Endothelial cell of umbilical vein (primary cell): ENCODE data around the gene KCNG2. TPM values are rescaled to one million over a fixed set of nuclear protein-coding genes. Genes with fewer than 3 reads are reported as not detected.

Source experiments
- BruUV-seq: library from RNA; stranded (reverse); fragments of 400-500 nt; replicated peaks from 2 replicates; lab custom pipeline; 2021; lab: Mats Ljungman, UMichigan
- CTCF ChIA-PET: fragments of 300-600, 350-600 bp; sonication (Branson Sonifier 250); formaldehyde crosslinking; loops from one replicate; lab custom pipeline; 2021; ENCODE audit warnings: antibody characterized with exemption, inconsistent platforms; lab: Charles Lee
- POLR2A ChIA-PET: fragments of 300-600, 350-600 bp; sonication (Branson Sonifier 250); formaldehyde crosslinking; loops from one replicate; lab custom pipeline; 2021; ENCODE audit warnings: antibody characterized with exemption, inconsistent platforms; lab: Charles Lee
- DNase-seq: peaks from one replicate; pipeline ENCODE4 v3.0.0-alpha.2; 2011; ENCODE audit warnings: low read depth, low spot score
- FAIRE-seq: peaks from 2 replicates; lab custom pipeline; 2011; peaks lifted over from hg19 to GRCh38; lab: Jason Lieb, UNC
- H2AFZ ChIP-seq: 2 replicates; pipeline ENCODE4 v1.6.0; 2012; ENCODE audit warnings: low read depth, low read length, control low read depth, inconsistent platforms
- H3K27ac ChIP-seq: 2 replicates; pipeline ENCODE4 v1.5.1; 2011; ENCODE audit warnings: low read depth, mild to moderate bottlenecking, control low read depth, low read length, moderate library complexity; ENCODE audit not compliant: insufficient read depth
- H3K27me3 ChIP-seq, 2 experiments: 2 replicates each; pipeline versions ENCODE4 v1.6.0 to v1.6.1; 2011; ENCODE audit warnings: low read length in 2 of 2, mixed read lengths in 1 of 2; ENCODE audit not compliant: control insufficient read depth in 2 of 2, insufficient read depth in 2 of 2
- H3K36me3 ChIP-seq, 2 experiments: 2 replicates in 1 of 2; 3 replicates in 1 of 2; pipeline ENCODE4 v1.5.1; 2011; ENCODE audit warnings: low read length in 2 of 2, mild to moderate bottlenecking in 1 of 2, moderate library complexity in 1 of 2; ENCODE audit not compliant: control insufficient read depth in 2 of 2, insufficient read depth in 2 of 2; ENCODE audit errors: extremely low read depth in 1 of 2
- H3K4me1 ChIP-seq: 3 replicates; pipeline ENCODE4 v1.5.1; 2011; ENCODE audit warnings: mild to moderate bottlenecking, low read length; ENCODE audit not compliant: control insufficient read depth, insufficient read depth; ENCODE audit errors: extremely low read depth
- H3K4me2 ChIP-seq: 2 replicates; pipeline ENCODE4 v1.6.1; 2011; ENCODE audit warnings: low read length, control low read depth, mixed read lengths; ENCODE audit not compliant: insufficient read depth
- H3K4me3 ChIP-seq, 3 experiments: fragments of 200-600 bp in 1 of 3; sonication (generic), shearing (Covaris generic) in 1 of 3; replicated peaks in 1 of 3; 2 replicates each; pipeline ENCODE4 v1.5.1; 2011 to 2016; ENCODE audit warnings: control low read depth in 3 of 3, low read length in 3 of 3, mild to moderate bottlenecking in 2 of 3, inconsistent platforms in 1 of 3, low read depth in 1 of 3, moderate library complexity in 1 of 3; ENCODE audit not compliant: insufficient read depth in 1 of 3
- H3K79me2 ChIP-seq: 2 replicates; pipeline ENCODE4 v1.6.0; 2012; ENCODE audit warnings: low read length, inconsistent platforms; ENCODE audit not compliant: control insufficient read depth, insufficient read depth
- H3K9ac ChIP-seq: replicated peaks from 2 replicates; pipeline ENCODE3; 2011; ENCODE audit warnings: low read length, control low read depth; ENCODE audit not compliant: insufficient read depth; ENCODE audit errors: extremely low read depth
- H3K9me1 ChIP-seq: replicated peaks from 3 replicates; pipeline ENCODE4 v1.6.0; 2011; ENCODE audit warnings: mild to moderate bottlenecking, low read length; ENCODE audit not compliant: control insufficient read depth, insufficient read depth; ENCODE audit errors: extremely low read depth
- H3K9me3 ChIP-seq: replicated peaks from 2 replicates; pipeline ENCODE4 v1.5.1; 2012; ENCODE audit warnings: low read length, inconsistent platforms; ENCODE audit not compliant: control insufficient read depth, insufficient read depth
- H4K20me1 ChIP-seq: replicated peaks from 2 replicates; pipeline ENCODE3; 2011; ENCODE audit warnings: mild to moderate bottlenecking, low read length; ENCODE audit not compliant: control insufficient read depth, insufficient read depth; ENCODE audit errors: extremely low read depth
- EZH2 ChIP-seq: IDR thresholded peaks from 2 replicates; pipeline ENCODE4 v1.6.1; 2012; ENCODE audit warnings: borderline replicate concordance, low read depth, mild to moderate bottlenecking, moderate library complexity, low read length, inconsistent platforms; ENCODE audit not compliant: severe bottlenecking
- FOS ChIP-seq: IDR thresholded peaks from 2 replicates; pipeline ENCODE4 v1.6.1; 2011; ENCODE audit warnings: mild to moderate bottlenecking, low read length, moderate library complexity, borderline replicate concordance; ENCODE audit not compliant: insufficient read depth
- GATA2 ChIP-seq: IDR thresholded peaks from 2 replicates; pipeline ENCODE4 v1.7.0; 2011; ENCODE audit warnings: low read depth, mild to moderate bottlenecking, moderate library complexity, mixed read lengths, low read length; ENCODE audit not compliant: insufficient read length, insufficient read depth
- JUN ChIP-seq: IDR thresholded peaks from 2 replicates; pipeline ENCODE4 v1.6.1; 2011; ENCODE audit warnings: borderline replicate concordance, low read depth; ENCODE audit not compliant: insufficient read length, insufficient read depth
- MYC ChIP-seq: IDR thresholded peaks from one replicate; pipeline ENCODE4 v1.6.1; 2011; ENCODE audit warnings: mild to moderate bottlenecking, low read depth, low read length
- POLR2A ChIP-seq: IDR thresholded peaks from 2 replicates; pipeline ENCODE4 v1.6.1; 2012; ENCODE audit warnings: low read depth, mild to moderate bottlenecking, control low read depth, low read length
- POLR2AphosphoS5 ChIP-seq: IDR thresholded peaks from 2 replicates; pipeline ENCODE4 v1.6.1; 2012; ENCODE audit warnings: low read depth, mild to moderate bottlenecking, control low read depth, low read length, moderate library complexity; ENCODE audit not compliant: insufficient read depth
- dilution Hi-C: fragments of 300-500 bp; cut with MboI; formaldehyde crosslinking; loops from one replicate; pipeline ENCODE4 v1.15.0; 2019; ENCODE audit warnings: low sequenced_read_pairs; ENCODE audit not compliant: extremely low pct_ligation_motif_present
- intact Hi-C: fragments of 100-400 bp; cut with micrococcal nuclease; formaldehyde crosslinking; loops from one replicate; pipeline ENCODE4 v1.10.0; 2022
- polyA plus RNA-seq, 4 experiments: library from polyadenylated mRNA; depleted of rRNA in 3 of 4; stranded (reverse) in 3 of 4; unstranded in 1 of 4; fragments of >200 nt; gene quantifications; 2 replicates each; pipeline versions ENCODE4 v1.2.1 to v1.2.3, GENCODE V29; 2011 to 2012; ENCODE audit warnings: missing spikeins in 1 of 4
- total RNA-seq: library from RNA; stranded (reverse); gene quantifications from 2 replicates; pipeline ENCODE4 v1.2.3, GENCODE V29; 2021
- TF ChIP-seq, protein P1 (sequence below), 2 donors: IDR thresholded peaks; 1 replicate in 1 of 2; 2 replicates in 1 of 2; pipeline ENCODE4 v1.5.1; 2011; ENCODE audit warnings: low read length in 2 of 2, mild to moderate bottlenecking in 2 of 2, moderate library complexity in 2 of 2, control low read depth in 1 of 2, inconsistent platforms in 1 of 2, low read depth in 1 of 2; ENCODE audit not compliant: insufficient read depth in 1 of 2; ENCODE audit errors: extremely low read depth in 1 of 2
- TF ChIP-seq, protein P2 (sequence below): IDR thresholded peaks from 2 replicates; pipeline ENCODE4 v1.6.1; 2011; ENCODE audit not compliant: insufficient read depth, insufficient read length

Gene KCNG2
- total and polyA plus RNA-seq, 2 donors (not counting 3 experiments of a cell fraction or from before 2014, with no cell fraction given), result not detected

DNA sequence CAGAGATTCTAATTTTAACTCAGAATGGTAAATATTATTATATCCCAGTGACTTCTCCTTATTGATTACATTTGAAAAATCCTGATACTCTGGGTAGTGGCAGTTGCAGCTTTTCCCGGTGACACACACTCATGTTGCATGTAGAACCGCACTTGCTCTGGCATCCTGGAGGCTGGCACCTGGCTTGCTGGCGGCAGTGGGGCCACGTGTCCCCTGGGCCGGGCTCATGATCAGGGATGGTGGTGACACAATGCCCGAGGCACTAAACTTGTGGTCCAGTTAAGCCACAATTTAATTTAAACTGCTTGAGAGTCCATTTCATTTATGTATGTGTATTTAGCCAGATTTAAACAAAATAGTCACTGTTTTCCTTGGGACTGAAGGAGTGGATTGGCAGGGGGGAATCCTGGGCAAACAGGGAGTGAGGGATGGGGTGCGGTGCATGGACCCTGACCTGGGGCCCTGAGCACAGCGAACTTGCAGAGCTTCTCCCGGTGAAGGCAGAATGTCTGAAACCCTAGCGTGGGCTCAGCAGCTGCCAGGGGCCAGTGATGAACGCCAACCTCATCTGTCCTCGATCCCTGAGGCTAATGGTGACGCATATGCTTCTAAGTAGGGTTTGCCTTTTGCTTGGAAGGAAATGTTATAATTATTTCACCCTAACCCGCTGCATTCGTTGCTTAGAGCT is 50.0 kb downstream of the KCNG2 start:
- BruUV-seq, result no TSS peak
- H3K79me2 ChIP-seq, result no peaks in the 10 kb centered on the region
- TF ChIP-seq, protein P1, sequence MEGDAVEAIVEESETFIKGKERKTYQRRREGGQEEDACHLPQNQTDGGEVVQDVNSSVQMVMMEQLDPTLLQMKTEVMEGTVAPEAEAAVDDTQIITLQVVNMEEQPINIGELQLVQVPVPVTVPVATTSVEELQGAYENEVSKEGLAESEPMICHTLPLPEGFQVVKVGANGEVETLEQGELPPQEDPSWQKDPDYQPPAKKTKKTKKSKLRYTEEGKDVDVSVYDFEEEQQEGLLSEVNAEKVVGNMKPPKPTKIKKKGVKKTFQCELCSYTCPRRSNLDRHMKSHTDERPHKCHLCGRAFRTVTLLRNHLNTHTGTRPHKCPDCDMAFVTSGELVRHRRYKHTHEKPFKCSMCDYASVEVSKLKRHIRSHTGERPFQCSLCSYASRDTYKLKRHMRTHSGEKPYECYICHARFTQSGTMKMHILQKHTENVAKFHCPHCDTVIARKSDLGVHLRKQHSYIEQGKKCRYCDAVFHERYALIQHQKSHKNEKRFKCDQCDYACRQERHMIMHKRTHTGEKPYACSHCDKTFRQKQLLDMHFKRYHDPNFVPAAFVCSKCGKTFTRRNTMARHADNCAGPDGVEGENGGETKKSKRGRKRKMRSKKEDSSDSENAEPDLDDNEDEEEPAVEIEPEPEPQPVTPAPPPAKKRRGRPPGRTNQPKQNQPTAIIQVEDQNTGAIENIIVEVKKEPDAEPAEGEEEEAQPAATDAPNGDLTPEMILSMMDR (IDR thresholded peaks at IDR 0.05; ENCODE audit: extremely low read depth in 1 of 2, insufficient read depth in 1 of 2, low read depth in 1 of 2, low read length in 2 of 2), result no peak
- TF ChIP-seq POLR2AphosphoS5, result no peak
- TF ChIP-seq MYC, result no peak
- TF ChIP-seq, protein P2, sequence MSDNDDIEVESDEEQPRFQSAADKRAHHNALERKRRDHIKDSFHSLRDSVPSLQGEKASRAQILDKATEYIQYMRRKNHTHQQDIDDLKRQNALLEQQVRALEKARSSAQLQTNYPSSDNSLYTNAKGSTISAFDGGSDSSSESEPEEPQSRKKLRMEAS, result no peak
- TF ChIP-seq FOS, result no peak
- TF ChIP-seq GATA2, result no peak
- TF ChIP-seq POLR2A, result no peak
- no peak for TF ChIP-seq JUN
- no peak for TF ChIP-seq EZH2
- H3K27me3 ChIP-seq, result no peaks in the 10 kb centered on the region
- H3K9me1 ChIP-seq, result no peaks in the 10 kb centered on the region
- no peaks in the 10 kb centered on the region for H4K20me1 ChIP-seq
- no peak overlapping the region for H3K9ac ChIP-seq
- H3K9me3 ChIP-seq, result no peaks in the 10 kb centered on the region
- DNase-seq (no peak), FAIRE-seq (no peak)
- H3K4me3 ChIP-seq, result no peak overlapping the region
- H3K27ac ChIP-seq, result no peak overlapping the region
- dilution Hi-C loops (no loop called here), intact Hi-C loops (no loop called here)
- POLR2A ChIA-PET, result no interaction called here
- no peaks in the 10 kb centered on the region for H3K36me3 ChIP-seq
- no peaks in the 10 kb centered on the region for H3K4me1 ChIP-seq
- CTCF ChIA-PET, result no interaction called here
- H2AFZ ChIP-seq, result no peak overlapping the region
- no peak overlapping the region for H3K4me2 ChIP-seq
